Measurements from ENCODE around the gene CCNQ.

DNA sequence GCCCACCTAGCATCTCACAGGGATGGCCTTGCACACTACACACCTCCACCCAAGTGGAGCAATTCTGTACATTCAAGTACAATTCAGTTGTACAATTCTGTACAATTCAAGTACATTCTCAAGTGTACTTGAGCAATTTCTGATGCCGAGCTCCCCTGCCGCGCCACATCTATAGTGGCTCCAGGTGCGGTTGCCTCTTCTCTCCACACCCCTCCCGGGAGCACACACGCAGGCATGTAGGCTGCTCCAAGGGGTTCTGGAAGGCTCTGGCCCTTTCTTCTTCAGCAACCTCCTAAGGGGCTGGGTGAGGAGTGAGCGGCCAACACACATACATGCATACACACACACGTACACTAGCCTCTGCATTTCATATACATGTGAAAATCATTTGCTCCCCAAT is 29.2 kb upstream of the CCNQ start:
- TF ChIP-seq EZH2 (IDR thresholded peaks at IDR 0.05; ENCODE audit: insufficient read depth, poor library complexity, severe bottlenecking), result no peak
- no peak for TF ChIP-seq EZH2phosphoT487 (IDR thresholded peaks at IDR 0.05; ENCODE audit: insufficient read depth, low read depth)
